Ramos (cell line): ENCODE data around the gene RNASE8.

ENCODE experiments used
- in situ Hi-C: fragments of 300-500 bp; cut with MboI; formaldehyde crosslinking; loops from one replicate; pipeline ENCODE4 v1.14.3; 2022; ENCODE audit warnings: low sequenced_read_pairs; ENCODE audit not compliant: unreplicated experiment

Gene RNASE8

DNA sequence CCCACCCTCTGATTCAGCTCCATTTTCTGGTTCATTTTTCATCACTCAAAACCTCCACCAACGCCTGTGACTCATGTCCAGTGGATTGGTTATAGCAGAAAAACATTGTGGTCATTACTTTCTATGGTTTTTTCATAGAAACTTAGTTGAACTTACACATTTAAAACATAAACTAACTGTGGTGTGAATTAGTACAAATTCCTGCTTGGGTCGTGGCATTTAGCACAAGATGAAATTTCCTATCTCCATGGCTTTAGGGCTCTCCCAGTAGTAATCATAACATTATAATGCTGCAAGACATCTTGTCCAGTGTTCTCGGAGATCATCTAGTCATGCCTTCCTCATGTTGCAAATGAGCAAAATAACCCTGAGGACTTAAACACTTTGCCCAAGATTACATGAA, 8.3 kb upstream of the RNASE8 start:
- in situ Hi-C loops: no loop called here

DNA sequence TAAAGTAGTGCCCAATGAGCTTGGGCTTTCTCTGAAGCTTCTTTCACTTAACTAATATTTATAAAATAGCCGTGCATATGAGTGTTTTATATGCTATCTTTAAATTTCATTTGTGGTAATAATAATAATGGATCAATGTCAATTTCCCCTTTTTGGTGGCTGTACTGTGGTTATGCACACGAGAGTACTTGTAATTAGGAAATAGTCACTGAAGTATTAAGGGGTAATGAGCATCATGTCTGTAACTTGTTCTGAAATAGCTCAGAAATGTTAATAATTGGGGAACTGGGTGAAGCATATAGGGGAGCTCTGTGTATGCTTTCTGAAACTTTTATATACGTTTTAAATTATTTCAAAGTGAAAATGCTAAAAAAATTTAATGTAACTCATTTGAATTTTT, 7.0 kb upstream of the RNASE8 start:
- in situ Hi-C loops: no loop called here

GRCh38 chr14:21053184-21054122, 4.2 kb upstream of the RNASE8 start:
- in situ Hi-C loops: no loop called here

DNA sequence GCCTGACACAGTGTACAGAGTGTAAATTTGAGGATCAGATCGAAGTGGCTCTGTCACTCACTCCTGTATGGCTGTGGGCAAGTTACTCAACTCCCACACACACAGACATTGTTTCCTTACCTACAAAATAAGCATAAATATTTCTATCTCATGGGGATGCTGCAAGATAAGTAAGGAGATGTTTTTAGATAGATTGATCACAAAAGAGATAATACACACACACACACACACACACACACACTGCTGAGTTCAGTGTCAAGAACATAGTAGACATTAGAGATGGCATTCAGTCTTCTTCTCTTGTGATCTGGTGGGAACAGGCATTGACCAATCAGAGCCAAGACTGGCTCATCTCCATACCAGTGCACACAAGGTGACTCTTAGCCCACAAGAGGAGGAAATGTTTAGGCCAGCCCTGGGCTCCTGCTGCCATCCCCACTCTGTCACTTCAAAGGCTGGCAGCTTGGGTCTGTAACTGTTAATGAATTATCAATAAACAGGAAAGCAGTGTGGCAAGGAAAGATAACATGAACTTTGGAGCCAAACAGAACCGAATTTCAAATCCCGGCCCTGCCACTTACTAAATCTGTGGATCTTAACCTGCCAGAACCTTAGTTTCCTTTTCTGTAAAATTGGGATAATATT, 3.4 kb upstream of the RNASE8 start:
- in situ Hi-C loops: no loop called here

DNA sequence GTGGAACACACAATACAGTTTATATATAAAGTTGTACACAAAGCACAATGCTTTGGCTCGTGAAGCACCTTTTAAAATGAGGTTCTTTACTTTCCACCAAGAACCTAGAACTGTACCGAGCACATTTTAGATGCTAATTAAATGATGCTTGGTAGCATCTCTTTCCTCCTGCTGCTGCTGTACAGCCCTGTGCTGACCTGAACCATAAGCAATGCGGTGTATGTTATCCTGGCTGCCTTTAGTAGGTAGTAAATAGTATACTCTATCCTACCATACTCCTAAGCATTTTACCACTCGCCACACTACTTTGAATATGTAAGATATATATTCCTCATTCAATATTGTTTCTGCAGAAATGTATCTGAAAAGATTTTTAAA, 2.9 kb upstream of the RNASE8 start:
- in situ Hi-C loops: no loop called here

DNA sequence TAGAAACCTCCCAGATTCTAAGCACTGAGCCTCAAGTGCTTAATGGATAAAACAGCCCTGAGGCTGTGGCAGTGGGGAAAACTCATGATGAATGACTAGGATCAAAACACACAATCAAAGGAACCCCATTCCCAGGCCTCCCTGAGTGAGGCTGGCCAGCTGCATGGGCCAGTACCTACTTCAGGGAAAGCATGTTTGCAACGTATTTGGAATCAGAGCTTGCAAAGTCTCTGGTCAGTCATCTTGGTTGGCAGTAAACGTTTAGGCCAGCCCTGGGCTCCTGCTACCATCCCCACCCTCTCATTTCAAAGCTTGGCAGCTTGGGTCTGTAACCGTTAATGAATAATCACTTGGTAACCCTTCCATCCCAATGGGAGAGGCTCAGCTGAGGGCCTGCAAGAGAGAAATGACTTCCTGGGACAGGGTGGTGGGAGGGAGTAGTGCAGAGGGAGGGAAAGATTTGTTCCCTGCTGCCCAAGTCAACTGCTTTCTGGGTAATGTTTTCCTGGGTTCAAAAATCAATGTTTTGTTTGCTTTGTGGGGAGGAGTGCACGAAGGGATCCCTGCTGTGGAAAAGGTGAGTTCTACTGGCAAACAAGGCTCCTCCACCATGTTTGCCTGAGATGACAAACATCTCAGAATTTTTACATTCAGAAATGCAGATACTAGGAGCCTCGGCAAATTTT, 2.0 kb upstream of the RNASE8 start:
- in situ Hi-C loops: no loop called here

- in situ Hi-C loops: no loop called here
Observed at GRCh38 chr14:21056520-21057163, 980 bp upstream of the RNASE8 start.

- in situ Hi-C loops: no loop called here
Observed at GRCh38 chr14:21058903-21059302, 1.3 kb downstream of the RNASE8 start.

DNA sequence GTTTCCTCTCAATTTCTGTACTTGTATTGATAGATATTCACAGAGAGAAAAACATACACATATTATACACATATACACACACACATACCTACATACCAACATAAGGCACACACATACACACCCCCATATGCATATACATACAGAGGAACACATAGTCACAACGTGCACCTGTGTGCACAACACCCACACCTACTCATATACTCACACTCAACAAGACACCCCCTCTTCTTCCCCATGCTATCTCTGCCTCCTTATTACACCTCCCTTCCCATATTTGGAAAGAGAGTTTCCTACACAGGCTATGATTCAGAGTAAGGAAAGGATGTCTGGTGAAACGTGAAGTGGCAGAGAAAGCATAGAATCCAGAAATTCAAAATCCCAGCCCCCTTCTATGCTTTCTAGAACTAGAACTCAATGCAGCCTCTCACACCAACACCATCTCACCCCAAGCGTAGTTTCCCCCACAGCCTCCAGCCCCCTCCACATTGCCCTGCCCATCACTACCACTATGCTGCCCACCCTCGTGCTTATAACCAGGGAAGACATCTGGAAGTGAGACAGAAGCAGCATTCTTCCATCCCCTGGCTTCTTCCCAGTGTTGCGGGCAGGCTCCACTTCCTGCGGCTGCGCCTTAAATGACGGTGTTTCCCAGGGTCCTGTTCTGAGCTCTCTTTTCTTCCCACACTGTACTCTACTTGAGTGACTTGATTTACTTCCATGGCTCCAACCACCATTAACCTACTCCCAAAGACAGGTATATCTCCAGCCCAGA, 2.4 kb downstream of the RNASE8 start:
- in situ Hi-C loops: no loop called here

GRCh38 chr14:21060614-21061346, 3.2 kb downstream of the RNASE8 start:
- in situ Hi-C loops: no loop called here

DNA sequence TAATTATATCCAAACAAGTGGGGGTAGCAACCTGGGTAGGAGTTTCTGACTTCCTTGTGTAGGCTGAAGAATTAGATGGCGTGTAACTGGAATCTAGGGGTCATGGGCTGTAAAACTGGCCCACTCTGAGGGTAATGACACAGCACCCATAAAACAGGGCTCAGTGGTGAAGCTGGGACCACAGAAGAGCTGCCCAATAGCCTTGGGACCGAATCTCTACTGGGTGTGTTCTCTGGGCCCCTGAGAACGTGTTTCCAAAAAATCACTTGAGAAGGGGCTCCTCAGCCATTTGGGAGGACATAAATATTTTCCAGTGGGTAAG, 3.7 kb downstream of the RNASE8 start:
- in situ Hi-C loops: no loop called here

- in situ Hi-C loops: no loop called here
Observed at GRCh38 chr14:21063479-21063878, 5.9 kb downstream of the RNASE8 start.

DNA sequence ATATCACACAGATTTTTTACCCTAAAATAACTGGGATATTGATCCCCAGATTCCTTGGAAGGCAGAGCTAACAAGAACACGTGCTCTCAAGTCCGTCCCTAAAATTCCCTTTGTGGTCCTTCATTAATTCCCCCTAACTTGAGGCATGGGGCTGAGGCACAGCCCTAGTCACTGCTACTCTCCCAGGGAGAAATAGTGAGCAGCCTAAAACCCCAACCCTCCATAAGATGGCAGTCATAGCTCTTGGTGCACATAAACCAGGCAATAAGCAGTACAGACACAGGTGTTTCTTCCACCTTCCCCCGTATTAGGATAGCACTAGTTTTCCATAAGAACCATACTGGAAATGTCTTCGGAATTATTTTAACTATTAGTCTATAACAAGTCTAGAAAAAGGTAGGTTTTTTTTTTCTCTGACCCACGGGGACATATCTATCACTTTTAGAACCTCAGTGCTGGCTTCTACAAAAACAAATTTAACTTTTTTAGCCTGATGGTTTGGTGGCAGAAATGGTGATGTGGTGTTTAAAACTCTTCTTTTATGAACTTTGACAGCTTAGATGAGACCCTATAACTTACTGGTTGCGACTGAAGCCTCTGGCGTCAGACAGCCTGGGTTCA, 9.4 kb downstream of the RNASE8 start:
- in situ Hi-C loops: no loop called here

- in situ Hi-C loops: no loop called here
Observed at GRCh38 chr14:21068521-21069387, 11.1 kb downstream of the RNASE8 start.

GRCh38 chr14:21069388-21070082, 11.9 kb downstream of the RNASE8 start:
- in situ Hi-C loops: no loop called here

DNA sequence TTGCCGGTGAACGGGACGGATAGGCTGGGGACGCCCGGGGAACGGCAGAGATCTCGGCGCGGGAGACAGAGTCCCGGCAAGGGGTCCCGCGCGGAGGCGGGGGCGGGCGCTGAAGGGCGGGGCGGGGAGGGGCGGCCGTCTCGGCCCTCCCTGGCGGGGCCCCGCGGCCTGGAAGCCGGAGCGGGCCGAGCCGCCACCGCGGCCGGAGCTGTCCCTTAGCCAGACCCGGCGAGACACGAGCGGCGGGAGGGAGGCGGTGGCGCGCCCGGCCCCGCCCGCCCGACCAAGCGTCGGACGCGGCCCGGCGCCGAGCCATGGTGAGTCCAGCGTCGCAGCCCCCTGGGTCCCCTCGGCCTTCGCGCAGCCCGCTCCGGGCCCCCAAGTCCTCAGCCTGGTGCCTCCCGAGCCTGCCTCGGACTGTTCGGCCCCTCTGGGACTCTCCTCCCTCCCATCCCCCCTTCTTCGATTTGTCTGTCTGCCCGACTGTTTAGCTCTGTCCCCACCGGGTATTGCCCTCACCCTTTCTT, 12.5 kb downstream of the RNASE8 start, which contains the start of gene ARHGEF40:
TSS of gene ARHGEF40 (plus strand) at position 222 of the 527 bp plus-strand sequence. CDS start at position 315, 93 bp downstream.
- in situ Hi-C loops: no loop called here

DNA sequence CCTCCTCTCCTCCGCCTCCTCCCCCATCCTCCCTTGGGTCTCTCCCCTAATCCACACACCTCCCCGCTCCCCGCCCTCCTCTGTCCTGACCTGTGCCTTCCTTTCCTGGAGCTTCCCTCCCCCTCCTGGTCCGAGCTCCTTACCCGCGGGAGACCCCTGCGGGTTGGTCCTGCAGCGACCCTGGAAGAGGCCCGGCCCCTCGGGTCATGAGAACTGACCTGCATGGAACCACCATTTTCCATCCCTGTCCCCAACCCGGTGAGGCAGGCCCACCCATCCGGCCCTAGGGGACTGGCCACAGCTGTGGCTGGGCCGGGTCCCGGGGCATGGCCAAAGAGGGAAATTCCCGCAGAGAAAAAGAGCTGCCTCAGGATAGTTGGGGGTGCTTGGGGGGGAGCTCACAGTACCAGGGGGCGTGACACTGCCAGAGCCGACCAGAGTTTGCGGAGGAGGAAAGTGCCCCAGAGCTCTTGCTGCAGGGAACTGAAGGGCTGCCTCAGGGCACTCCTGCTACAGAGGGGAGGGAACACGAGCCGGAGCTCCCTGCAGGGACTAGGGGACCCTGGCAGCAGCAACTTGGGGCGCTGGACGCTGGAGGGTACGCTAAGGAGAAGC, 13.1 kb downstream of the RNASE8 start:
- in situ Hi-C loops: no loop called here
